ENCODE results near the gene MRPL11. TPM values are rescaled to one million over a fixed set of nuclear protein-coding genes. Genes with fewer than 3 reads are reported as not detected.

MRPL11 gene
- 50.0 TPM for polyA plus RNA-seq (ENCODE audit: insufficient read length)

DNA sequence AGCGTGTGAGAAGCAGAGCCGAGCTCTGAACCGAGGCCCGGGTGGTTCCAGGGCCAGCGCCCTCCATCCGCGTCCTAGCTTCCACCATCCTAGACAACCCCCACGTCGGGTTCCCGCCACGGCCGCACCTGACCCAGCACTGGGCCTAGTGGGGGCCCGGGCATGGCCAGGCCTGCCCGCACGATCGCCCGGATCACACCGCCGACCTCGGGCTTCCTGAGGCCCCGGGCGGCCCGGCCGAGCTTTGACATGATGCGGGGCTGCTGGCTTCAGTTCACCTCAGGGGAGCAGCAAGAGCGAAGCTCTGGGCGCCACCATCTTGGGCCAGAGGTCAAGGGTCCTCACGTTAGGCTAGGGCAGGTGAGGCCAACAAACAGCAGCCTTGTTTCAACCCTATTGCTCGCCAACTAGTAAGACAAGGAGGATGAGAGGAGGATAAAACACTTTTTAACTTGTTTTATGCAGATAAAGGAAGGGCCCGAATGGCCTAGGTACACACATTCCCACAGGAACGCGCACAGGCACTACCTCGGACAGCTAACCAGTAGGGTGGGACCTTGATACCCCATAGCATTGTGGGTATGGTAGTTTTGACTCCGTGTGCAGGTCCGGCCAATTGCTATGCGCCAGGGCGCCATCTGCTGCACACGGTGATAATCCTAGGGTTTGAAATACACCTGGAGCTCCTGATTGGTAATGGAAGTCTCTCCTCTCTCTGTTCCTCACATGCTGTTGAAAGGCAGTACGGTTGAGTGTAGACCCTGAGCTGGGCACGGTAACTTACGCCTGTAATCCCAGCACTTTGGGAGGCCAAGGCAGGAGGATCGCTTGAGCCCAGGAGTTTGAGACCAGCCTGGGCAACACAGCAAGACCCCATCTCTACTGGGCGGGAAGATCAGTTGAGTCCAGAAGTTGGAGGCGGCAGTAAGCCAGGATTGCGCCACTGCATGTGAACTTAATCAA lies at the start of gene MRPL11:
TSS of gene MRPL11 (minus strand) at position 345 of the 963 bp plus-strand sequence. CDS start at position 251, 94 bp downstream.
- peak; percentile 90 for DNase-seq (ENCODE audit: low read depth)

DNA sequence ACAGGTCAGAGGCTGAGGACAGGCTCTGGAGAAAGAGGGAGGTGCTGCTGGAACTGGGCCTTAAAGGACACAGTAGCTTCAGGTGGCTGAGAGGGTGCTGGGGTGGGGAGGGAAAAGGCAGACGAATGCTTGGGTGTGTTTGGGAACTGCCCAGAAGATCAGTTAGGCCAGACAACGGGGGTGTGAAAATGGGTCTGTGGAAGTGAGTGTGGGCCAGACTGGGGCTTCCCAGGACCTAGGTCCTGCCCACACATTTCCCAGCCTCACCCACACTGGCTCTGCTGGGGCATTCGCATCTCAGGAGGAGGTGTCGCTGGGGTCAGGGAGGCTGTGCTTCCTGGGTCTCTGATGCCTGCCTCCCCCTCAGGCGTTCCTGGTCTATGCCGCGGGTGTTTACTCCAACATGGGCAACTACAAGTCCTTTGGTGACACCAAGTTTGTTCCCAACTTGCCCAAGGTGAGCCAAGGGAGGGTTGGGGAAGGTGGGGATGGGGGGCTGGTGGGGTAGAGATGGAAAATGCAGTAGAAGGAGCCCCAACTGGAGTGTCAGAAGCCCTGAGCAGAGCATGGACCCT lies 46.2 kb upstream of the MRPL11 start:
- DNase-seq (ENCODE audit: low read depth): no peak

DNA sequence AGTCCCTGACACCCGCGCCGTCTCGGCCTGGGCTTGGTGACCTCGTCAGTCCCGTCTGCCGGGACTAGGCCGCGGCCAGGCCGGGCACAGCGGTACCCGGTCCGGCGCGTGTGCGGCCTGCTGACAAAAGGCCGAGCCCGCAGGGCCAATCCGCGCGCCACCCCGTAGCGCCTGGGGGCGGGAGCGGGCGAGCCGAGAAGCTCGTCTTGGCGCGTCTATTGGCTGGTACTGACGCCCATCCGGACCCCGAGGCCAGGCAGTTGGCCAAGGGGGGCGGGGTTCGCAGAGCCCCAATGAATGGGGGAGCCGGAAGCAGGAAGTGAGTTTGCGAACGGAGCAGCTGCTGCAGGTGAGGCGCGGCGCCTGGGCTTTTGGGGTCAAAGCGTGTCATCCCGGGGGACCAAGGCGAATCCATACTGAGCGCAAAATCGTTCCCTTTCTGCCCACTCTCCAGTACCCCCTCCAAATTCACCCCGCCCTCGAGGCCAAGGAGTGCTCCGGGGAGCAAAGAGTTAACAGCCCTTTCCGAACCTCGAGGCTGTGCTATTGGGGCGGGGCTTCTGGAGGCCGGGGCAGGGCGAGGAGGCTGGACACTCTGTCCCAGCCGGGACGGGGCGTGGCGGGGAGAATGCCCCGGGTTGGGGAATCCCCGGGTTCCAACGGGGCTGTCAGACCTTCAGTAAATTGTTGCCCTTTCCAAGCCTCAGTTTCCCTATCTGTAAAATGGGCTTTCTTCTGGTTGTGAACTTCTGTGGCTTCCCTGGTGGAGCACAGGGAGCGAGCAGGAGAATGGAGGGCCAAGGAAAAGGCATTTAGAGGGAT lies 41.7 kb upstream of the MRPL11 start, which contains the start of gene DPP3:
TSS of gene DPP3 (plus strand) at position 318 of the 822 bp plus-strand sequence. CDS start 1,767 bp downstream, outside the sequence.
- peak; percentile 84 for DNase-seq (ENCODE audit: low read depth)

DNA sequence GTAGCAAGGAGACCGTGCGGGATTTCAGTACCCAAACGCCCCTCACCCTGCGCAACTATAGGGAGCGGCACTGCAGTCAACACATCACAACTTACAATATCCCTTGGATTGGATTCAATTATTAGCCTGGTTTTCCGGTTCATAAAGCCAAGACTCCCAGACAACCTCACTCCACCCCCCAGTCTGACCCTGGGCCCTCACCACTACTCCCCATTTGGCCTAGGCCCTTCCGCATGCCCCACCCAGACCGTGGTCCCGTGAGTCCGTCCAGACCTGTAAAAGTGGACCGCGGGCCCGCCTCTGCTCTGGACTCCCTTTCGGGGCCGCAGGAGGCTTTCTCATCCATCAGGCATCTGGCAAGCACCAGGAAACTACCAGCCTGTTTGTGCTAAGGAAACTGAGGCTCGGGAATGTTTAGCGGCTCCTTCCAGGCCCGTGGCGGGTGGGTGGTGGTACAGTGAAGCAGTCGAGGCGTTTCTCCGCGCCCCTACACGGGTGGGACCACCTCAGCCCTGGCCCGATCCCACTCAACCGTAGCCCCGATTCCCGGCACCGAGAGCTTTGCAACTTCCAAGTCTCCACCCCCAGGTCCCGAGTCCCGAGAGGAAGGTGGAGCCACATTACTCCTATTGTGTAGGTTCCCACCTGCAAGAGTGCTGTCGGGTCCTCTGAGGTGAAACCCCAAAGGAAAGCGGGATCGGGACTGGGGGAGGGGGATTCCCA lies 40.9 kb upstream of the MRPL11 start:
- DNase-seq (ENCODE audit: low read depth): no peak

DNA sequence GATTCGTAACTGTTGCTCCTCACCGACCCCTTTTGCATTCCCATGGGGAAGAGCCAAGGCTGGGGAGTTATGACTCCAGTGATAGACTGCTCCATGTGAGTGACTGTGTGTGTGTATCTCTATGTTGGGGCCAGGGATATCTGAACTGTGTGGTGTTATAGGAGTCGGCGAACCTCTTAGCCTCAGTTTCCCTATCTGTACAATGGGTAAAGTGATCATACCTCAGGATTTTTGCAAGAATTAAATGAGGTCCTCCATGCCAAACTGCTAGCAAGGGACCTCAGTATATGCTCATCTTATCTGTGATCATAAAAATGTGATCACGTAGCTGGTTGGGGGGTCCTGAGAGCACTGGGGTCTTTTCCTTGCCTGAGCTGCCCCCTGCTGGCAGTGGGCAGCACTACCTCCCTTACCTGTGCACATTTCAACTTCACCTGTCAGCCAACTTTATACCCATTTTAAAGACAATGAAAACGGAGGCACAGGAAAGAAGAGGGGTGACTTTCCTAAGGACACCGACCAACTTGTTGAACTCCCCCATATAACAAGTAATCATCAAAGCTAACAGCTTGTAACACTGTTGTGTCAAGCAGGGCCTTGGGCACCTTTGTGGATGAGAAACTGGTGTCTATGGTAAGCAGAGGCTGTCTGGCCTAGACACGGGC lies 40.2 kb upstream of the MRPL11 start:
- DNase-seq (ENCODE audit: low read depth): no peak

DNA sequence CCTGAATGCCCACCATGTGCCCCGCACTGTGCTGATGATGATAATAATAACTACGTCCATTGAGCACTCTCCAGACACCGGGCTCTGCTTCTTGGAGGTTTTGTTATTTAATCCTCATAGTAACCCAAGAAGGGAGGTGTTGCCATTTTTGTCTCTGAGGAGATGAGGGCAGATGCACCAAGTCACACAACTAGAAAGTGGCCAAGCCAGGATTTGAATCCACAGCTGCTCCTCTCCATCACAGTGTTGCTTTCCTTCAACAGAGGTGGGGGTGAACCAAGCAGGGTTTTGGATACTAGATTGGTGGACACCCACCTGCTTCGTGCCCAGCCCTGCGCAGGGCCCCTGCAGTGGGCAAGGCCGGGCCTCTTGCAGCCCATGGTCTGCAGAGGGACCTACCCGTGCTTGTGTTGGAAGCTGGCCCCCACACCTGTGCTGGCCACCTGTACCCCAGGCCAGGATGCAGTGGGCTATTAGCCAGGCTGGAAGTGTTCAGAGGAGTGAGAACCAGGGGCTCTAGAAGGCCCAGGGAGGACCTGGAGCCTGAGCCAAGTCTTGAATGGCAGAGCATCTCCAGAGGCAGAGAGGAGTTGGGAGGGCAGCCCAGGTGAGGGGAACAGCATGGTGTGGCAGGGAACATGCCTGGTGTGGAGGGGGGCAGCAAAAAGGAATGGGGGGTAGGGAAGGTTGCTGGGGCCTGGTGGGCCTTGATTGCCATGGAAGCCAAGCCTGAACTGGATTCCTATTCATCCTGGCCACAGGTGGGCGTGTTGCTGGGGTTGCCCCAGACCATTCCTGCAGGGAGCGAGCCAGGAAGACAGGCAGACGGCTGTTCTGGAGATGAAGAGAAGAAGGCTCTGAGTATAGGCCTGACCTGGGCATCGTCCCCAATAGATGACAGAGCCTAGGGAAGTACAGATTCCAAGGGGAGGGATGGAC lies 38.9 kb upstream of the MRPL11 start:
- no peak for DNase-seq (ENCODE audit: low read depth)

DNA sequence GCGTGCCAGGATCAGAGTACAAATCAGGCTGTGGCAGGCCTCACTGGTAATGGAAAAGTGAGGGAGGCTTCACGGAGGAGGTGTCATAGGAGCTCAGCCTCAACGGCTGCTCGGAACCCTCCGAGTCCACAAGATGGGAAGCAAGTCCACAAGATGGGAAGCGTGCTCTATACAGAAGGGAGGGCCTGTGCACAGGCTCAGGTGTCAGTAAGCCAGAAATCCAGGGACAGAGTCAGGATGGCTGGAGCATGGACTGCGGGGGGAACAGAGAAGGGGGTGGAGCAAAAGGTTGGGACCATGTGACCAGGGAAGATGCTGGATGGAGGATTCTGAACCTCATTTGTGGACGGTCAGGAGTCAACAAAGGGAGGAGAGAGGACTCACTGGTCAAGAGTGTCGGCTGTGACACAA lies 38.2 kb upstream of the MRPL11 start:
- no peak for DNase-seq (ENCODE audit: low read depth)

DNA sequence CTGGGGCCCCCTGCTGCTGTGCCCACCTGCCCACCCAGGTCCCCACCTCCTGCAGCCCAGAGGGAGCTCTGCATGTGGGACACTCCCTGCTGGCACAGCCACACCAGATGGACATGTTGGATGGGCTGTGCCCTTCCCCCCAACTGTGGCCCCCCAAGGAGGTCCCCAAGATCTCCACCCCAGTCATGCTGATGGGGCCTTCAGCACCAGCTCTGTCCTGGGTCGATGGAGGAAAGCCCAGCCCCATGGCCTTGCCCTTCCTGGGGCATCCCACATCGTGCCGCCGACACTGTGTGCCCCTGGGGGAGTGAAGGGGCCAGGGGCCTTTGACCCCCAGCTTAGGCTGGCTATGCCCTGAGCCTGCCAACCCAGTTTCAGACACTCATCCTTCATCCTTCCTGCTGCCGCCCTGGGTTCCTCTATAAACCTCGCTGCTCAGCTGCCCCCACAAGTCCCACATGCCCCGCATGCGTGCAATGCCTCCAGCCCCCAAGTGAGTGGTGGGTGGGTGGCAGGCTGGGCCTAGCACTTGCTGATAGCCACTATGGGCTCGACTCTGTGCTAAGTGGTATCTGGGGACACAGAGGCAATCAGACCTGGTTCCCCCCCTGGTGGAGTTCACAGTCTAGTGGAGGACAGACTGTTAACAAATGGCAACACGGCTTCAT lies 37.7 kb upstream of the MRPL11 start:
- DNase-seq (ENCODE audit: low read depth): no peak

DNA sequence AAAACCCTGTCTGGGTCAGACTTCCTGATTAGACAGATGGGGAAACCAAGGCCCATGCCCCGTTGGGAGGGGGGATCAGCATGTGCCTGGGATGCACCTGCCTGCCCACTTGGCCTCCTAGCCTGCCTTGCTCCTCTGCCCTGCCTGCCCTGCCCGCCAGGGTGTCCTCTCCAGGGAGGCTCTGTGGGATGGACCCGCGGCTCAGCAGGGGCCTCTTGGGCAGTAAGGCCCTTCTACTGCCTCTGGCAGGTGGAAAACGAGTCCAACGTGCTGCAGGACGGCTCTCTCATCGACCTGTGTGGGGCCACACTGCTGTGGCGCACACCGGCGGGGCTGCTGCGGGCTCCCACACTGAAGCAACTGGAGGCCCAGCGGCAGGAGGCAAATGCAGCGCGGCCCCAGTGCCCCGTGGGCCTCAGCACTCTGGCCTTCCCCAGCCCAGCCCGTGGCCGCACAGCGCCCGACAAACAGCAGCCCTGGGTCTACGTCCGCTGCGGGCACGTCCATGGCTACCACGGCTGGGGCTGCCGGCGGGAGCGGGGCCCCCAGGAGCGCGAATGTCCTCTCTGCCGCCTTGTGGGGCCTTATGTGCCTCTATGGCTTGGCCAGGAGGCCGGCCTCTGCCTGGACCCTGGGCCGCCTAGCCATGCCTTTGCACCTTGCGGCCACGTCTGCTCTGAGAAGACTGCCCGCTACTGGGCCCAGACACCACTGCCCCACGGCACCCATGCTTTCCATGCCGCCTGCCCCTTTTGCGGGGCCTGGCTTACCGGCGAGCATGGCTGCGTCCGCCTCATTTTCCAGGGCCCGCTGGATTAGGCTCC lies 36.9 kb upstream of the MRPL11 start:
- DNase-seq (ENCODE audit: low read depth): no peak

DNA sequence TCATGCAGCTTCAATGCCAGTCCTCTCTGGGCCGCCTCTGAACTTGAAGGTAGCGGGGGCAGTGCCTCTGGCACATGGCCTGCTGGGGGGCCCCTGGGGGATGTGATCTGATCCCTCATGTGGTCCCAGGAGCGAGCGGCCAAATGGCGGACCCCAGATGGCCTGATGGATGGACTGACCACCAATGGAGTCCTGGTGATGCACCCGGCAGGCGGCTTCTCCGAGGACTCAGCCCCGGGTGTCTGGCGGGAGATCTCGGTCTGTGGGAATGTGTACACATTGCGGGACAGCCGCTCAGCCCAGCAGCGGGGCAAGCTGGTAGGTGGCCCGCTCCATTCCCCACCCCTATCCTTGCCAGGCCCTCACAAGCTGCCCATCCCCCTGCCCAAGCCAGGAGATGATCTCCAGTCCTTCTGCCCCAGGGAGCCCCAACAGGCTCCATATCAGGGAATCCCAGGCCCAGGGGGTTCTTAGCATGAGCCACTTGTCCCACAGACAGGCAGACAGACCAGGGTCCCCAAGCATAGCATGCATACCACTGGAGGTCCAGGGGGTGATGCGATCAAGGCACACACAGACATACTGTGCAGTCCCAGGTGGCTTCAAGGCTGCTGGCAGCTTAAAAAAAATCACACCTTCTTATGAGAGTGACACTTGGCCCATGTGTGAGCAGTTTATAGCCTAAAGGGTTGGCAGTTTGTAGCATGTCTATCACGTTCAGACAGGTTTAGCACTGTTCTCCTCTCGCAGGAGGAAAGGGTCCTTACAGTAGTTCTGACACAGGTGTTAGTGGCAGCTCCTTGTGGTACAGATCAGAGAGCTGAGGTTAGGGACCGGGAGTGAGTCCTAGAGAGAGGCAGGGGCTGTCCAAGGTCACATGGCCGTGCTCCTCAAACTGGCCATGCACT lies 35.2 kb upstream of the MRPL11 start:
- DNase-seq (ENCODE audit: low read depth): no peak

DNA sequence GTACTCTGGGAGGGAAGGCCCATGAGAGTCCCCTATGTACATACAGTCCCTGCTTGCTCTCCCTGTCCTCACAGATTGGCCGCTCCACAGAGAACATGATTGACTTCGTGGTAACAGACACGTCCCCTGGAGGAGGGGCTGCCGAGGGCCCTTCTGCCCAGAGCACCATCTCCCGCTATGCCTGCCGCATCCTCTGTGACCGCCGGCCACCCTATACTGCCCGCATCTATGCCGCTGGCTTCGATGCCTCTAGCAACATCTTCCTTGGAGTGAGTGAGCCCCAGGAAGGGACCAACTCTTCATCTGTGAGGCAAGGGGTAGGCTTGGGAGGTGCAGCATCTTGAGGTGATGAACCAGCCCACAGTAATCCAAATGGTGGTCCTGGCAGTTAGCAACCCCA lies 34.5 kb upstream of the MRPL11 start:
- DNase-seq (ENCODE audit: low read depth): no peak

DNA sequence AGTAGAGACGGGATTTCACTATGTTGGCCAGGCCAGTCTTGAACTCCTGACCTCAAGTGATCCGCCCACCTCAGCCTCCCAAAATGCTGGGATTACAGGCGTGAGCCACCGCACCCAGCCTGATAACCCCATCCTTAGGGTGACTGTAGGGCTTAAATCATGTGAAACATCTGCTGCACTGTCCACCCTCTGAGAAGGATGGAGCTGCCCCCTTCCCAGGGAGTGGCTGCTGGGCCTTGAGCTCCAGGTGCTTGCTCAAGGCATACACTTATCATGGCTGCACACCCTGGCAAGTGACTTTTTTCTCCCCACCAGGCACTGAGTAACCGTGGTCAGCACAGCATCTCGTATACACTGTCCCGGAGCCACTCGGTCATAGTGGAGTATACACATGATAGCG lies 33.4 kb upstream of the MRPL11 start:
- DNase-seq (ENCODE audit: low read depth): no peak

DNA sequence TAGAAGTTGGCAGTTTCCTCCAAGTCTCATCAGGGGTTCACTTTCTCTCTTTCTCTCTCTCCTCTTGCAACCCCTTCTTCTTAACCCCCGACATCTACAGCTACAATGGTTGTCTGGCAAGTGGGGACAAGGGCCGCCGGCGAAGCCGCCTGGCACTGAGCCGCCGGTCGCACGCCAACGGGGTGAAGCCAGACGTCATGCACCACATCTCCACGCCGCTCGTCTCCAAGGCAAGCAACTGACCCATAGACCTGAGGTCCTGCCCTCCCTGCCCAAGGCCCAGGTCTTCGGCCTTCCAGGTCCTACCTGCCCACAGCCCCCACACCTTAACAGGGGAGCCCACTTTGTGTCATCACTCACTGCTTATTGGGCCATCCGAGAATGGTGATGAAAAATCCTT lies 32.5 kb upstream of the MRPL11 start:
- no peak for DNase-seq (ENCODE audit: low read depth)

DNA sequence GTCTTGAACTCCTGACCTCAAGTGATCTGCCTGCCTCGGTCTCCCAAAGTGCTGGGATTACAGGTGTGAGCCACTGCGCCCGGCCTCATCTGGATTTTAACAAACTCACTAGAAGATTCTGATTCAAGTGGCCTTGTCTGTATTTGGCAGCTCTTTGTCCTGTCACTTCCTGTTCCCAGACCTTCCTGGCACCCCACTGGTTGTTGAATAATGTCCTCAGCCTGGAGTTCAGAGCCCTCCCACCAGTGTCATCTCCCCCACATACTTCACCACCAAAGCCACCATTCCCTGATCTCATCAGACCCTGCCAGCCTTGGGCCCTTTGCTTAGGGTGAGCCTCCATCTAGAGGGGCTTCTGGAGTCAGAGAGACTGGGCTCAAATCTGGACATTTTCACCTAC lies 31.4 kb upstream of the MRPL11 start:
- DNase-seq (ENCODE audit: low read depth): no peak

DNA sequence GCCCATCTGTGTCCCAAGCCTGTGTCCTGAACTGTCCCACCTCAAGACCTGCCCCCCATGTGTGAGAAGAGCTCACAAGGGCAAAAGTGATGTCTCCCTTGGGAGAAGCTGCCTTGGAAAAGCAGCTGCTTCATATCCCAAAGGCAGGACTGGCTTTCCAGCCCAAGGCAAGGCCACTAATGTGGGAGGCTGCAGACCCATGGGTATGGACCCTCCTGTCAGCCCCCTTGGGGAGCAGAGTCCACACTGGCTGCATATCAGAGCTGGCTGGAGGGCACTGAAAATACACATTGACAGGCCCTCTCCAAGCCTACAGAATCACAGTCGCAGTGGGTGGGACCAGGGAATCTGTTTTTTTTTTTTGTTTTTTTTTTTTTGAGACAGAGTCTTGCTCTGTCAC lies 30.8 kb upstream of the MRPL11 start:
- no peak for DNase-seq (ENCODE audit: low read depth)

DNA sequence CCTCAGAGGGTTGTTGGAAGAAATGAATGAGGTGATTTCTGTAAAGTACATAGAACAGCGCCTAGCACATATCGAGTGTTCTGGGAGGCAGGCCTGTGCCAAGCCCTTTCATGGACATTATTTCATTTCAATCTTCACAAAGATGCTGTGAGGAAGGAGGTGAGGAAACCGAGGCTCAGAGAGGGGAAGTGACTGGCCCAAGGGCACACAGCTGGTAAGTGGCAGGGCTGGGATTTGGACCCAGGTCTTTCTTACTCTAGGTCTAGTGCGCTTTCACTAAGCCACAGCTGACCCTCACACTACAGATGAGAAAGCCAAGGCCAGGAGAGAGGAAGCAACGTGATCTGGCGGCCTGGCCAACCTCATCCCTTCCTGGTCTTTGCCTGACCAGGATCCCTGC lies 30.0 kb upstream of the MRPL11 start:
- DNase-seq (ENCODE audit: low read depth): no peak

DNA sequence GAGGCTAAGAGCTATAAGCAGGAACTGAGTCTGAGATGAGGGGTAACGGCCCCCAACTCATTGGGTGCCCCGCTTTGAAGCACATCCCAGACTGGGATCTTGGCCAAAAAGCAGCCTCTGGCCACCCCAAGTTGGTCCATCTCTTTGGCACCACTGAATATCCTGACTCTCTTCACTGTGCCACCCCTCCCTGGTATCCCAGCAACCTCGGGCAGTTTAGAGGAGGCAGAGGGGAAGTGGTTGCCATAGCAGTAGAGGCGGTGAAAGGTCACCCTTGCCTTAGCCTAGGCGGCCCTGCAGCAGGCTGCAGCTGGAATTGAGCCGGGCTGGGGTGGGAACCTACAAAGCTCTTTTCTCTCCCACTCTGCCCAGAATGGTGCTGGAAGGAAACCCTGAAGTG lies 29.1 kb upstream of the MRPL11 start:
- no peak for DNase-seq (ENCODE audit: low read depth)
